ENCODE results near the gene TMPRSS2.

- TF ChIP-seq, protein P1, sequence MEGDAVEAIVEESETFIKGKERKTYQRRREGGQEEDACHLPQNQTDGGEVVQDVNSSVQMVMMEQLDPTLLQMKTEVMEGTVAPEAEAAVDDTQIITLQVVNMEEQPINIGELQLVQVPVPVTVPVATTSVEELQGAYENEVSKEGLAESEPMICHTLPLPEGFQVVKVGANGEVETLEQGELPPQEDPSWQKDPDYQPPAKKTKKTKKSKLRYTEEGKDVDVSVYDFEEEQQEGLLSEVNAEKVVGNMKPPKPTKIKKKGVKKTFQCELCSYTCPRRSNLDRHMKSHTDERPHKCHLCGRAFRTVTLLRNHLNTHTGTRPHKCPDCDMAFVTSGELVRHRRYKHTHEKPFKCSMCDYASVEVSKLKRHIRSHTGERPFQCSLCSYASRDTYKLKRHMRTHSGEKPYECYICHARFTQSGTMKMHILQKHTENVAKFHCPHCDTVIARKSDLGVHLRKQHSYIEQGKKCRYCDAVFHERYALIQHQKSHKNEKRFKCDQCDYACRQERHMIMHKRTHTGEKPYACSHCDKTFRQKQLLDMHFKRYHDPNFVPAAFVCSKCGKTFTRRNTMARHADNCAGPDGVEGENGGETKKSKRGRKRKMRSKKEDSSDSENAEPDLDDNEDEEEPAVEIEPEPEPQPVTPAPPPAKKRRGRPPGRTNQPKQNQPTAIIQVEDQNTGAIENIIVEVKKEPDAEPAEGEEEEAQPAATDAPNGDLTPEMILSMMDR (IDR thresholded peaks at IDR 0.05), result no peak
- no peak for TF ChIP-seq POLR2A (IDR thresholded peaks at IDR 0.05)
Observed at GRCh38 chr21:41509733-41510132, 1.8 kb upstream of the TMPRSS2 start.
